ENCODE data around the gene VNN1. TPM values are rescaled to one million over a fixed set of nuclear protein-coding genes. Genes with fewer than 3 reads are reported as not detected.

Gene VNN1, protein sequence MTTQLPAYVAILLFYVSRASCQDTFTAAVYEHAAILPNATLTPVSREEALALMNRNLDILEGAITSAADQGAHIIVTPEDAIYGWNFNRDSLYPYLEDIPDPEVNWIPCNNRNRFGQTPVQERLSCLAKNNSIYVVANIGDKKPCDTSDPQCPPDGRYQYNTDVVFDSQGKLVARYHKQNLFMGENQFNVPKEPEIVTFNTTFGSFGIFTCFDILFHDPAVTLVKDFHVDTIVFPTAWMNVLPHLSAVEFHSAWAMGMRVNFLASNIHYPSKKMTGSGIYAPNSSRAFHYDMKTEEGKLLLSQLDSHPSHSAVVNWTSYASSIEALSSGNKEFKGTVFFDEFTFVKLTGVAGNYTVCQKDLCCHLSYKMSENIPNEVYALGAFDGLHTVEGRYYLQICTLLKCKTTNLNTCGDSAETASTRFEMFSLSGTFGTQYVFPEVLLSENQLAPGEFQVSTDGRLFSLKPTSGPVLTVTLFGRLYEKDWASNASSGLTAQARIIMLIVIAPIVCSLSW
- total RNA-seq: under 0.01 and 0.09 TPM in 2 replicates

DNA sequence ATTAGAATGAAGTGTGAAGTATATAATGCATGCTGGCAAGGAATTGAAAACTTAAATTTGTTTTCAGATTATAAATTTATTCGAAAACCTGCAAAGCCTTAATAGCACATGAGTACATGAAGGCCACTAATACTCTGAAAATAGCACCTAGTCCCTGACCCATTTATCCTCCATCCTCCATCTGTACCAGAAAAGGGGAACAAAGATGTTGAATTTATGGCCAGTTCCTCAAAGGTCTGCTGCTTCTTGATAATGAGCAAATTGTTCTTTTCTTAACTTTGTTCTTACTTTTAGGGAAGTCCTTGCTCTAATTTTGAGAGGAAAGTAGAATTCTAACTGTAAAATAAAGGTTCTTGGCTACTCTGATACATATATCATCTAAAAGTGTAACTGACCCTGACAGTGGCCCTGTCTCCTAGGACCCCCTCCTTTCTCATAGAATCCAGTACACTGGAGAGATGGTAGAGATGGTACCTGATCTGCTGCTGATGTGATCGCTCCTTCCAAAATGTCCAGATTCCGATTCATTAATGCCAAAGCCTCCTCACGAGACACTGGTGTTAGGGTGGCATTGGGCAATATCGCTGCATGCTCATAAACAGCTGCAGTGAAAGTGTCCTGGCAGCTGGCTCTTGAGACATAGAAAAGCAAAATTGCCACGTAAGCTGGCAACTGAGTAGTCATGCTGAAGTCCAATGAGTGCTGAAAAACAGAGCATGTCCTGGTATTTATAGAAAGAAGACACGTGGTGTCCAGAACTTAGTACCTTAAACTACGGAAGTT is at the start of gene VNN1:
VNN1 (minus strand) TSS at position 704 of the 783 bp plus-strand sequence; CDS start at position 684, 20 bp downstream.

DNA sequence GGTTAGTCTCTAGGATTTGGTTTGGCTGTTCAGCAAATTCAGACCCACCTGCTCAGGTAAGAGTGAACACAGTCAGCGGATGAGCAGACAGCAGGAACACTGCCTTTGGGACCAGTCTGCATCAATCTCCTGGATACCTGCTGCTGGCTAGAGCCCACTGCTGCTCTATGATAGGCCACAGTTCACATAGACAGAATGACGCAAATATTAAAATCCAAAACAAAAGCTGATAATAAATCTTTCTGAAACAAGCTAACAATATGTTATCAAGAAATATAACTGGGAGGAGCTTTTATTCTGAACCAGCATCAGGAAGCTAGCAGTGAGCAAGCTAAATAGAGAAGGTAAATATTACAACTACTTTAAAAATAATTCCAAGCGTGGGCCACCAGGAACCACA is 54.8 kb downstream of the VNN1 start, which contains the start of gene TAAR1:
TAAR1 (minus strand) TSS at position 101 of the 400 bp plus-strand sequence. CDS start 13,179 bp downstream, outside the sequence.

Other genes with a start within 250 kb of the VNN1 start
- 17.1 and 30.2 TPM in 2 replicates for gene STX7, start 200.9 kb downstream of the VNN1 start, total RNA-seq
- not detected in 2 replicates for gene TAAR9, start 175.8 kb downstream of the VNN1 start, total RNA-seq
- gene TAAR8, start 161.4 kb downstream of the VNN1 start, total RNA-seq: not detected in 2 replicates
- not detected in 2 replicates for gene TAAR6, start 143.7 kb downstream of the VNN1 start, total RNA-seq
- gene TAAR5, start 124.3 kb downstream of the VNN1 start, total RNA-seq: not detected in 2 replicates
- gene TAAR2, start 89.8 kb downstream of the VNN1 start, total RNA-seq: not detected in 2 replicates
- gene TAAR1, start 54.9 kb downstream of the VNN1 start, total RNA-seq: not detected in 2 replicates
- 0.28 TPM in 2 replicates for gene VNN2, start 43.8 kb upstream of the VNN1 start, total RNA-seq
- 5.4 and 7.4 TPM in 2 replicates for gene SLC18B1, start 84.6 kb upstream of the VNN1 start, total RNA-seq
- 1,562 and 2,083 TPM in 2 replicates for gene RPS12, start 100.5 kb upstream of the VNN1 start, total RNA-seq

Data from smooth muscle cell of bladder (primary cell).